Coronary artery (tissue), 2 donors: ENCODE data around the gene ZC3H18.

Experiments
- DNase-seq: peaks from one replicate; pipeline ENCODE4 v3.0.0-alpha.2; 2017; ENCODE audit warnings: low spot score
- H3K27ac ChIP-seq, 2 donors: fragments of 200-600 bp; sonication (generic); one replicate each; pipeline ENCODE4 v1.5.1; 2016 to 2019
- H3K4me3 ChIP-seq: fragments of 200-600 bp; sonication (generic); 2 replicates; pipeline ENCODE4 v1.5.1; 2016; ENCODE audit warnings: mild to moderate bottlenecking, moderate library complexity
- TF ChIP-seq, protein P1 (sequence below): fragments of 200-600 bp; sonication (generic); IDR thresholded peaks from one replicate; pipeline ENCODE4 v1.5.1; 2019; ENCODE audit warnings: antibody characterized with exemption

Gene ZC3H18

DNA sequence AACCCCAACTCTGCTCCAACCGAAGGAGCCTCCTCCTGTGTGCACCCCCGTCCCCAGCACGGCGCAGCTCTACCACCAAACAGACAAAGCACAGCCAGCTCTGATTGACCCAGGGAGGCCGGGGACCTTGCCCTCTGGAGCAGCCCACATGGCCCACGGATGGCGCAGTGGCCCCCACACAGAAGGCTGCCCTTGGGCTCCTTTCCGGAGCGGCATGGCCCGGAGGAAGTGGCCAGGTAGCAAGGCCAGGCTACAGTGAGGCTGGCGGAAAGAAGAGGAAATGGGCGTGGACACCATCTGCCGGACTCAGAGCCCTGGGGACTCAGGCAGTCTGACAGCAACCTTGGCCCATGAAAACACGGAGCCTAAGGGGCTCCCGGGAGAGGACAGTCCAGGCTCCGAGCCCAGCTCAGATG is 19.9 kb upstream of the ZC3H18 start:
- Histone ChIP-seq H3K27ac (no peak overlapping the region), H3K4me3 (no peak overlapping the region)
- TF ChIP-seq, protein P1, sequence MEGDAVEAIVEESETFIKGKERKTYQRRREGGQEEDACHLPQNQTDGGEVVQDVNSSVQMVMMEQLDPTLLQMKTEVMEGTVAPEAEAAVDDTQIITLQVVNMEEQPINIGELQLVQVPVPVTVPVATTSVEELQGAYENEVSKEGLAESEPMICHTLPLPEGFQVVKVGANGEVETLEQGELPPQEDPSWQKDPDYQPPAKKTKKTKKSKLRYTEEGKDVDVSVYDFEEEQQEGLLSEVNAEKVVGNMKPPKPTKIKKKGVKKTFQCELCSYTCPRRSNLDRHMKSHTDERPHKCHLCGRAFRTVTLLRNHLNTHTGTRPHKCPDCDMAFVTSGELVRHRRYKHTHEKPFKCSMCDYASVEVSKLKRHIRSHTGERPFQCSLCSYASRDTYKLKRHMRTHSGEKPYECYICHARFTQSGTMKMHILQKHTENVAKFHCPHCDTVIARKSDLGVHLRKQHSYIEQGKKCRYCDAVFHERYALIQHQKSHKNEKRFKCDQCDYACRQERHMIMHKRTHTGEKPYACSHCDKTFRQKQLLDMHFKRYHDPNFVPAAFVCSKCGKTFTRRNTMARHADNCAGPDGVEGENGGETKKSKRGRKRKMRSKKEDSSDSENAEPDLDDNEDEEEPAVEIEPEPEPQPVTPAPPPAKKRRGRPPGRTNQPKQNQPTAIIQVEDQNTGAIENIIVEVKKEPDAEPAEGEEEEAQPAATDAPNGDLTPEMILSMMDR = no peak
- DNase-seq = no peak

DNA sequence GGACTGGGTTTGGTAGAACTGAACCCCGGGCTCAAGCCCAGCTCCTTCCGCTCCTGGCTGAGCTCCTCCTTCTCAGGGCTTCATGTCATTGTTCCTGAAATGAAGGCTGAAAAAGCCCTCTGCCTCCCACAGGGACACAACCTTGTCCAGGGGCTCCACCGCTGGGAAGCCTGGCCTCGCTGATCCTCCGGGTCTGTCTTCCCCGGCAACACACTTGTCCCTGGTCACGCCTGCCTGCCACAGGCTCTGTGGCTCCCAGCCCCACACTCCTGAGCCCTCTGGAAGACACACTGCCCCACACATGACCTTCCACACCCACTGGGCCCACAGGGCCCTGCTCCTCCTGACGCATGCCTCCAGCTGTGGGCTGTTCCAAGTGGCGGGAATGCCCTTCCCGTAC is 18.0 kb upstream of the ZC3H18 start:
- DNase-seq = no peak
- Histone ChIP-seq H3K4me3 (no peak overlapping the region), H3K27ac (no peak overlapping the region)
- TF ChIP-seq, protein P1 = no peak

DNA sequence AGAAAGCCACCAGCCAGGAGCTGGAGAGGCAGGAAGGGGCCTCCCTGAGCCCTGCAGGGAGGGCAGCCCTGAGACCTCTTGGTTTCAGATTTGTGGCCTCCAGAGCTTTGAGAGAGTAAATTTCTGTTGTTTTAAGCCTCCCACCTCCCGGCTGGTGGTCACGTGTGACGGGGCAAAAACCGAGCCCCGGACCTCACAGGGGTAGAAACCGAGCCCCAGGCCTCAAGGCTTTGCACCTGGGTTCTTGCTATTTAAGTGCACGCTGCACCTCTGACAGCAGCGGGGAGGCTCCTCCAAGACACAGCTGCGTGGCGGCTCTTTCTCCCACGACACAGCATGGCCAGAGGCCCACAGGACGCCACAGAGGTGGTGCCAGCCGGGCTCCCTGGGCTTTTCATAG is 17.4 kb upstream of the ZC3H18 start:
- no peak for DNase-seq

DNA sequence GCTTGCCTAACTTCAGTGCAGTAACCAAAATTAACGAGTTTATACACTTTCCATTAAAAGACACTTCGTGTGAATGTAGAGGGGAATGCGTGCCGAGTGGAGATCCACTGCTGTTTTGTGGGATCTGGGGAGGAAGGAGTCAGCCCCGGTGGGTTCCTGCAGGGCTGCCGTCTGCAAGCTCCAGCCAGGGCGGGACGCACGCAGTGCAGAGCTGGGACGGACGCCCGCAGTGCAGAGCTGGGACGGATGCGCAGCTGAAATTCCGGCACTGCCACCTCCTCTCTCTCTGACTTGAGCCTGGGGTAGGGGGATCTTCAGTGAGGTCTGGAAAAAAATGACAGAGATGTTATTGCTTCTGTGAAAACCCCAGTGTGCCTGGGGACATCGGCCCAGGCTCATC is 16.5 kb upstream of the ZC3H18 start:
- no peak for DNase-seq
- TF ChIP-seq, protein P1 = no peak

More for the DNA sequence above, 17.4 kb upstream of the ZC3H18 start:
- TF ChIP-seq, protein P1 = no peak
- H3K27ac ChIP-seq = no peak overlapping the region
- H3K4me3 ChIP-seq = no peak overlapping the region

DNA sequence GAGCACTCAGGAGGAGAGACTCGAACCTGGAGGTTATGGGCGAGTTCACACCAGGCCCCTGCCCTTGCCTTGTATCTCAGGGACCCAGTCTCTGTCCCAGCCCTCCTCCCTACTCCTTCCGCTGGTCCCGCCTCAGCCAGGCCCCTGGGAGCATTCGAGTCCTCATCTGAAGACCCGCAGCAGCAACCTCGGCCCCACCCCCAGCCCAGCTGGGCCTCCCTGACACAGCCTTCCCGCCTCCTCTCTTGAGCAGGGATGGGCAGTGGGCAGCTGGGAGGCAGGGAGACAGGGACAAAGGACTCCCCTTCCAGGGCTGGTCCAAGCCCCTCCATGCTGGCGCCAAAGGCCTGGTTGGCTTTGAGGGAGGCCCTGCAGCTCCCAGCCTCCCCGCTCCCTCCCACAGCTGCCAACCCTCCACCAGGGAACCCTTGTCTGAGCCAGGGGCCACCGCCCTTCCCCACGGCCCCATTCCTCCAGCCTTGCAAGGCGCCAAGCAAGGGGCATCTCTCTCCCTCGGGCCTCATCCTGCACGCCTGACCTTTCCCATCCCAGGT is 15.4 kb upstream of the ZC3H18 start:
- DNase-seq = no peak
- TF ChIP-seq, protein P1 = no peak
- Histone ChIP-seq H3K27ac (no peak overlapping the region), H3K4me3 (no peak overlapping the region)

More for the DNA sequence above, 16.5 kb upstream of the ZC3H18 start:
- Histone ChIP-seq H3K27ac (no peak overlapping the region), H3K4me3 (no peak overlapping the region)

DNA sequence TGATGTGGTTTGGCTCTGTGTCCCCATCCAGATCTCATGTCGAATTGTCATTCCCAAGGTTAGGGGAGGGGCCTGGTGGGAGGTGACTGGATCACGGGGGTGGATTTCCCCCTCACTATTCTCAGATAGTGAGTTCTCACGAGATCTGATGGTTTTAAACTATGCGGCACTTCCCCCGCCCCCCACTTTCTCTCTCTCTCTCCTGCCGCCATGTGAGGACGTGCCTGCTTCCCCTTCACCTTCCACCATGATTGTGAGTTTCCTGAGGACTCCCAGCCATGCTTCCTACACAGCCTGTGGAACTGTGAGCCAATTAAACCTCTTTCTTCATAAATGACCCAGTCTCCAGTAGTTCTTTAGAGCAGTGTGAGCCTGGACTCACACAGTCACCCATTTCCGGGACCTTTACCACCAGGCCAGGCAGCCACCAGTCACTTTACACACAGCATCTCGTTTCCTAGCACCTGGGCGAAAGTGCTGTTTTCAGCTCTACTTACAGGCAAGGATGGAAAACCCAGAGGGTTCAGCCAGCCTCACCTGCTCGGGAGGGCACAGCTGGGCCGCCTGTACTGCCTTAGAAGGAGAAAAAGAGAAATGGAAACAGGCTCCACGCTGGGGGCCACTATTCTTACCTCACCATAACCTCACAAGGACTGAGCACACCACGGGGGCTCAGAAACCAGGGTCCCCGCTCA is 13.8 kb upstream of the ZC3H18 start:
- DNase-seq = no peak
- Histone ChIP-seq H3K4me3 (no peak overlapping the region), H3K27ac (no peak overlapping the region)
- TF ChIP-seq, protein P1 = no peak
